Stomach (tissue), 9 donors: ENCODE data around the gene SYNDIG1. TPM values are rescaled to one million over a fixed set of nuclear protein-coding genes. Genes with fewer than 3 reads are reported as not detected.

Experiments used
- DNase-seq, 2 donors: peaks; one replicate each; pipeline versions ENCODE4 v3.0.0 to v3.0.0-alpha.2; 2013 to 2019
- H3K27ac ChIP-seq, 5 donors: fragments of 200-600 bp in 4 of 5; sonication (generic) in 4 of 5; one replicate each; pipeline ENCODE4 v1.5.1; 2013 to 2019; ENCODE audit warnings: mild to moderate bottlenecking in 1 of 5, moderate library complexity in 1 of 5
- H3K27me3 ChIP-seq, 3 donors: fragments of 200-600 bp; sonication (generic); one replicate each; pipeline ENCODE4 v1.5.1; 2017 to 2019; ENCODE audit warnings: mixed run types in 1 of 3
- H3K36me3 ChIP-seq, 4 donors: fragments of 200-600 bp; sonication (generic); 1 replicate in 3 of 4; 2 replicates in 1 of 4; pipeline ENCODE4 v1.5.1; 2016 to 2019
- H3K4me1 ChIP-seq, 4 donors: fragments of 200-600 bp; sonication (generic); one replicate each; pipeline ENCODE4 v1.5.1; 2016 to 2019
- H3K4me3 ChIP-seq, 4 donors: fragments of 200-600 bp; sonication (generic) in 3 of 4; one replicate each; pipeline ENCODE4 v1.5.1; 2016 to 2019; ENCODE audit warnings: mild to moderate bottlenecking in 1 of 4
- H3K9me3 ChIP-seq, 4 donors: fragments of 200-600 bp; sonication (generic); one replicate each; pipeline ENCODE4 v1.5.1; 2016 to 2019
- CTCF ChIP-seq, 7 experiments: fragments of 450-650 bp in 4 of 7; fragments of 200-600 bp in 3 of 7; sonication (generic) in 3 of 7; IDR thresholded peaks; one replicate each; pipeline ENCODE4 v1.5.1; 2016 to 2019; ENCODE audit warnings: antibody characterized with exemption in 7 of 7, control low read depth in 2 of 7, mild to moderate bottlenecking in 1 of 7
- EP300 ChIP-seq: sonication (generic); formaldehyde crosslinking; IDR thresholded peaks from one replicate; pipeline ENCODE4 v1.6.1; 2017; ENCODE audit warnings: antibody characterized with exemption
- POLR2A ChIP-seq, 4 donors: fragments of 450-650 bp; IDR thresholded peaks; one replicate each; pipeline ENCODE4 v1.6.1; 2016; ENCODE audit warnings: antibody characterized with exemption in 4 of 4, control low read depth in 2 of 4, mild to moderate bottlenecking in 1 of 4, moderate library complexity in 1 of 4
- POLR2AphosphoS5 ChIP-seq, 3 donors: sonication (generic); formaldehyde crosslinking; IDR thresholded peaks; one replicate each; pipeline ENCODE4 v1.6.1; 2016; ENCODE audit warnings: antibody characterized with exemption in 3 of 3
- whole genome bisulfite sequencing, 5 donors: extraction: QIAGEN DNeasy Blood & Tissue Kit in 3 of 5; methylation state at CpG; one replicate each; pipeline versions ENCODE4 v1.1.5 to v1.1.7; 2013 to 2018; 5-methylcytosine and 5-hydroxymethylcytosine counted together
- intact Hi-C: fragments of 100-400 bp; cut with DNase I; formaldehyde crosslinking; loops from one replicate; pipeline ENCODE4 v1.15.1; 2023; ENCODE audit warnings: low total_unique reads
- polyA plus RNA-seq, 3 donors: library from polyadenylated mRNA; stranded (reverse); fragments of 200-250 nt; gene quantifications; one replicate each; pipeline ENCODE4 v1.2.3, GENCODE V29; 2013
- total RNA-seq, 5 donors: library from RNA; depleted of rRNA; stranded (reverse); fragments of >200 nt; gene quantifications; one replicate each; pipeline versions ENCODE4 v1.1.0 to v1.2.3, GENCODE V29; 2014 to 2016
- donor health status: healthy with polysubstance abuse.
- donor health status: Bipolar disorder and iron deficiency.
- donor health status: healthy.

SYNDIG1 gene
- total and polyA plus RNA-seq, 8 donors: 0.29 to 2.0 (median 0.89) TPM; not detected in 4

DNA sequence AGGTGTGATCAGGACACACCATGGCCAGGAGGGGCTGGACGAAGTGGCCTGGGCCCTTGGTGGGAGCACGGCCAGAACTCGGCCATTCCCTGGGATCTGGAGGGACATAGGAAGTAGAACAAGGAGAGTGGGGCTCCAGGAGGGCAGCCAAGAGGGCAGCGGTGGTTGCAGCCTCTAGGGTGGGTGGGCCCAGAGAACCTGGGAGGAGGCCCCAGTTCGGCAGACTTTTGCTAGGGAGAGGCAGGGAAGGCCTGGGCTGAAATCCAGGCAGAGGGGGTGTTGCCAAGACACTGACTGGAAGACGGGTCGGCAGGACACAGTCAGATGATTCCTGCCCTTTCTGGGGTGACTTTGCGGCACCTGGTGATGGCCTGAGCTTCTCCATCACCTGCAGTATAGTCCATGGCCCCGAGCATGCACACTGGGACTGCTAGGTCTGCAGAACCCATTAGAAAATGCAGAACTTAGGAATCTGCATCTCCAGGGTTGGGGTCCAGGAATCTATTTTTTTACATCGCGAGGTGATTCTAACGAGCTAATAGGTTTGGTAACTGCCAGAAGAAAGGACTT lies 224.8 kb downstream of the SYNDIG1 start:
- Histone ChIP-seq H3K27ac (no peak overlapping the region), H3K9me3 (no peaks in the 10 kb centered on the region), H3K4me1 (peaks cover 0 to 11% (median 0%) of the 10 kb centered on the region in 4 donors), H3K4me3 (no peak overlapping the region), H3K36me3 (no peaks in the 10 kb centered on the region), H3K27me3 (peaks cover 0 to 5% (median 0%) of the 10 kb centered on the region in 3 donors)
- peak; percentile 11 to 15 for DNase-seq
- TF ChIP-seq POLR2A (IDR thresholded peaks at IDR 0.05) (no peak), EP300 (no peak), CTCF (IDR thresholded peaks at IDR 0.05) (no peak), POLR2AphosphoS5 (IDR thresholded peaks at IDR 0.05) (no peak)
- WGBS, 5 donors: 74 to 85% (median 80%) methylated on average over 10 to 12 of the region's 12 CpGs
- intact Hi-C loops: no loop called here

DNA sequence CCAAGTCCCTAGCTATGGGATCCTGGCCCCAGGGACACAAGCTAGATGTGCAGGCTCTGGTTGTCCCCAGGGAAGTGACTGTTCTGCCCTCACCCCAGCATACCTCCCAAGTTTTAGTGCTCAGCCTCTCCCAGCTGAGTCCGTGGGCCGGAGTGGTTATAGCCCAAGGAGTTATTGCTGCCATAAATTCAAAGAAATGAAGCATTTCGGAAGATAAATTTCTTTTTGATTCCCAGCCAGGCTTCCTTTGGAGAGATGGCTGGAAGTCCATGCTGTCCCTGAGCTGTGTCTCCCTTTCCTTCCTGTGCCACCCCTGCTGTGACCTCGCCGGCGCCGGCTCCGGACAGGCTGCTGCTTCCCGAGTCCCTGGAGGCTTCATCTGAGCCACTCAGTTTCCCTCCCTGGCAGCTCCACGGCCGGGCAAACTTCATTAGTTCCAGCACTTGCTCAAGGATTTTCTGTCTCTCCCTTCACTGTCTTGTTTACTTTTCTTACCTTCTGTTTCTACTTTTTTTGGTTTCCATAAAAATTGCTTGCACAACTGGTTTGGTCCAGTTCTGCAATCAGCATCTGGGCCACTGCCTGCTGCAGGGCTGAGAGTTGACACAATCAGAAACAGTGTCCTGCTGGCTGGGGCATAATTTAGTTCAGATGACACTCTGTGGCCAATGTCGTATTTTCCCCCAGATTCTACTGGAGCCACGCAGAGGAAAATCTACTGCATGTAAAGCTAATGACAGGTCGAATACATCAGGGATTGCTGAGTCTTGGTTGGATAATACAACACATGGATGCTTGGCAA lies 225.5 kb downstream of the SYNDIG1 start:
- H3K27me3 ChIP-seq: peaks cover 0 to 5% (median 0%) of the 10 kb centered on the region in 3 donors
- no peaks in the 10 kb centered on the region for H3K36me3 ChIP-seq
- H3K4me1 ChIP-seq: peaks cover 0 to 11% (median 0%) of the 10 kb centered on the region in 4 donors
- H3K9me3 ChIP-seq: no peaks in the 10 kb centered on the region
- WGBS, 5 donors: 47 to 67% (median 58%) methylated on average over 14 of the region's 14 CpGs
- TF ChIP-seq EP300 (no peak), POLR2AphosphoS5 (IDR thresholded peaks at IDR 0.05) (no peak), POLR2A (IDR thresholded peaks at IDR 0.05) (no peak), CTCF (IDR thresholded peaks at IDR 0.05) (no peak)
- H3K27ac ChIP-seq: peak overlapping the region in 1 of 5 donors; percentile 1
- no peak overlapping the region for H3K4me3 ChIP-seq
- intact Hi-C loops: no loop called here
- peak; percentile 5 to 17 for DNase-seq

GRCh38 chr20:24695529-24696225 lies 226.2 kb downstream of the SYNDIG1 start:
- 71 to 86% (median 78%) methylated on average over 2 of the region's 2 CpGs for WGBS, 5 donors
- Histone ChIP-seq H3K9me3 (no peaks in the 10 kb centered on the region), H3K27ac (no peak overlapping the region), H3K4me3 (no peak overlapping the region), H3K36me3 (no peaks in the 10 kb centered on the region), H3K27me3 (peaks cover 0 to 5% (median 0%) of the 10 kb centered on the region in 3 donors), H3K4me1 (peaks cover 0 to 11% (median 0%) of the 10 kb centered on the region in 4 donors)
- DNase-seq: peak in 1 of 2 donors; percentile 3
- TF ChIP-seq CTCF (IDR thresholded peaks at IDR 0.05): no peak
- TF ChIP-seq POLR2A (IDR thresholded peaks at IDR 0.05): no peak
- no peak for TF ChIP-seq POLR2AphosphoS5 (IDR thresholded peaks at IDR 0.05)
- no peak for TF ChIP-seq EP300
- intact Hi-C loops: no loop called here

DNA sequence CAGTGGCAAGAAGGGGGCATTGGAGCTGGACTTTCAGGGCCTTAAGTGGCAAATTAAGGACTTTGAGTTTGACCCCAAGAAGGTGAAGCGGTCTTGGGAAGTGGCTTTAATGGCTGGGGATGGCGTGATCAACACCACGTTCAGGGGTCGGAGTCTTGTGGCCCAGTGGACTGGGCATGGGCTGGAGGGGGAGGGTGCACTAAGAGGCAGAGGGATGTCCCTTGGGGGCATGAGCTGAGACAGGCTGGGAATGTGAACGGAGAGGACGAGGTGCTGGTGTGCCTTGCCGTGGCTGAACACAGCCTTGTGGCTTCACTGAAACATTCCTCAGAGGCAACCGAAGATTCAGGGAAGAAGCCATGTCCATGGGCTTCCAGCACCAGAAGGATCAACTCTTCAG lies 227.0 kb downstream of the SYNDIG1 start:
- Histone ChIP-seq H3K9me3 (no peaks in the 10 kb centered on the region), H3K36me3 (no peaks in the 10 kb centered on the region), H3K4me1 (peaks cover 0 to 11% (median 0%) of the 10 kb centered on the region in 4 donors), H3K27ac (no peak overlapping the region), H3K4me3 (no peak overlapping the region), H3K27me3 (peaks cover 0 to 5% (median 0%) of the 10 kb centered on the region in 3 donors)
- TF ChIP-seq POLR2AphosphoS5 (IDR thresholded peaks at IDR 0.05) (no peak), POLR2A (IDR thresholded peaks at IDR 0.05) (no peak), EP300 (no peak), CTCF (IDR thresholded peaks at IDR 0.05) (no peak)
- intact Hi-C loops: no loop called here
- peak in 1 of 2 donors; percentile 4 for DNase-seq
- 92 to 98% (median 93%) methylated on average over 8 of the region's 8 CpGs for WGBS, 5 donors
